RPMI7951 (cell line): Measurements from ENCODE around the gene DGKA. TPM values are rescaled to one million over a fixed set of nuclear protein-coding genes. Genes with fewer than 3 reads are reported as not detected.
"Not testable (repeated sequence)": the region's sequence is repeated elsewhere in the genome, so short reads cannot be mapped to it uniquely, and the experiment has no call there.

Source experiments
- DNase-seq: peaks from one replicate; pipeline ENCODE4 v3.0.0-alpha.2; 2012; ENCODE audit warnings: low read depth
- total RNA-seq: library from RNA; depleted of rRNA; stranded (reverse); fragments of >200 nt; shearing (Covaris generic); gene quantifications from 2 replicates; pipeline ENCODE4 v1.2.3, GENCODE V29; 2014

Gene DGKA
- total RNA-seq, 1 experiment from 2014 or later = 16.9 TPM

DNA sequence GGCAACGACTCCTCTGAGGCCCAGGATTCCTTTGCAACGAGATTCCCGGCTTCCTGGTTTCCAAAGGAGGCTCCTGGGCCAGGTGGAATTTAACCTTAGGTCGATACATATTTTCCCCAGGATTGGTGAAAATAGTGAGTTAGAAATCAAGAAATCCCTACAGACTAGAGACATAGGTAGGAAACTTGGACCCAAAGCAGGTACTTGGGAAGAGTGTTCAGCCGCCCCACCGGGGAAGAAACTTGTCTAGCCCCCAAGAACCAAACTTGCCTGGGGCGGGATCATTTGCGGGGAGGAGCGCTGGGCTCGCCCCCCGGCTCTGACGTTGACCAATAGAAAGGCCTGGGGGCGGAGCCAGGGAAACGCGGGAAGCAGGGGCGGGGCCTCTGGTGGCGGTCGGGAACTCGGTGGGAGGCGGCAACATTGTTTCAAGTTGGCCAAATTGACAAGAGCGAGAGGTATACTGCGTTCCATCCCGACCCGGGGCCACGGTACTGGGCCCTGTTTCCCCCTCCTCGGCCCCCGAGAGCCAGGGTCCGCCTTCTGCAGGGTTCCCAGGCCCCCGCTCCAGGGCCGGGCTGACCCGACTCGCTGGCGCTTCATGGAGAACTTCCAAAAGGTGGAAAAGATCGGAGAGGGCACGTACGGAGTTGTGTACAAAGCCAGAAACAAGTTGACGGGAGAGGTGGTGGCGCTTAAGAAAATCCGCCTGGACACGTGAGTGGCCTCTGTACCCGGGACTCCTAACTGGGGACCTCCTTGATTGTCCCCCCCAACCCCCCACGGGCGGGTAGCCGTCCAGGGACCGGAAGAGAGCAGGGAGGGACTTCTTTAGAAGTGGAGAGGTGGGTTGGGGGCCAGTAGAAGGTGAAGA is 35.7 kb downstream of the DGKA start, which contains the start of gene CDK2:
CDK2 (plus strand) TSS at position 423 of the 874 bp plus-strand sequence; CDS start at position 602, 179 bp downstream.
- peak; percentile 82 for DNase-seq

DNA sequence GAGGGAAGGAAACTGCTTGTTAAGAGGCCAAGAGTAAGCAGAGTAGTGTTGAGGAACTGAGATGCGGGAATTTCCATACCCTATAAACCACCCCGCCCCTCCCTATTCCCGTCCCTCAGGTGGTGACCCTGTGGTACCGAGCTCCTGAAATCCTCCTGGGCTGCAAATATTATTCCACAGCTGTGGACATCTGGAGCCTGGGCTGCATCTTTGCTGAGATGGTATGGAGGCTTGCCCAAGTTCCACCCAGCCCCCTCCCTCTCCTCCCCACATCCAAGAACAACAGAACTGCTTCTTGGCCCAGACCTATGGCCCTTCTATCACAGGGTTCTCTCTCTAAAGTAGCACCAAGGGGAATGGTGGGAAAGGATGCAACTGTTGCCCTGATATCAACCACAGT is 38.4 kb downstream of the DGKA start:
- DNase-seq = no peak

- peak; percentile 9 for DNase-seq
Measured at GRCh38 chr12:55970775-55971174, 39.8 kb downstream of the DGKA start.

DNA sequence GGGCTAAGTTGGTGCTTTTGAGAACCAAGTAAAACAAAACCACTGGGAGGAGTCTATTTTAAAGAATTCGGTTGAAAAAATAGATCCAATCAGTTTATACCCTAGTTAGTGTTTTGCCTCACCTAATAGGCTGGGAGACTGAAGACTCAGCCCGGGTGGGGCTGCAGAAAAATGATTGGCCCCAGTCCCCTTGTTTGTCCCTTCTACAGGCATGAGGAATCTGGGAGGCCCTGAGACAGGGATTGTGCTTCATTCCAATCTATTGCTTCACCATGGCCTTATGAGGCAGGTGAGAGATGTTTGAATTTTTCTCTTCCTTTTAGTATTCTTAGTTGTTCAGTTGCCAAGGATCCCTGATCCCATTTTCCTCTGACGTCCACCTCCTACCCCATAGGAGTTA is 41.1 kb downstream of the DGKA start:
- DNase-seq = peak; percentile 69

DNA sequence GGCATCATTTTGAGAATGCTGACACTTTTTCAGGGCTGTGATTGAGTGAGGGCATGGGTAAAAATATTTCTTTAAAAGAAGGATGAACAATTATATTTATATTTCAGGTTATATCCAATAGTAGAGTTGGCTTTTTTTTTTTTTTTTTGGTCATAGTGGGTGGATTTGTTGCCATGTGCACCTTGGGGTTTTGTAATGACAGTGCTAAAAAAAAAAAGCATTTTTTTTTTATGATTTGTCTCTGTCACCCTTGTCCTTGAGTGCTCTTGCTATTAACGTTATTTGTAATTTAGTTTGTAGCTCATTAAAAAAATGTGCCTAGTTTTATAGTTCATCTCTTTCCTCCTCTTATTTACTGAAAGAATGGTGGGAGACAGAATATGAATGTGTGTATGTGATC is 41.5 kb downstream of the DGKA start:
- no peak for DNase-seq

DNA sequence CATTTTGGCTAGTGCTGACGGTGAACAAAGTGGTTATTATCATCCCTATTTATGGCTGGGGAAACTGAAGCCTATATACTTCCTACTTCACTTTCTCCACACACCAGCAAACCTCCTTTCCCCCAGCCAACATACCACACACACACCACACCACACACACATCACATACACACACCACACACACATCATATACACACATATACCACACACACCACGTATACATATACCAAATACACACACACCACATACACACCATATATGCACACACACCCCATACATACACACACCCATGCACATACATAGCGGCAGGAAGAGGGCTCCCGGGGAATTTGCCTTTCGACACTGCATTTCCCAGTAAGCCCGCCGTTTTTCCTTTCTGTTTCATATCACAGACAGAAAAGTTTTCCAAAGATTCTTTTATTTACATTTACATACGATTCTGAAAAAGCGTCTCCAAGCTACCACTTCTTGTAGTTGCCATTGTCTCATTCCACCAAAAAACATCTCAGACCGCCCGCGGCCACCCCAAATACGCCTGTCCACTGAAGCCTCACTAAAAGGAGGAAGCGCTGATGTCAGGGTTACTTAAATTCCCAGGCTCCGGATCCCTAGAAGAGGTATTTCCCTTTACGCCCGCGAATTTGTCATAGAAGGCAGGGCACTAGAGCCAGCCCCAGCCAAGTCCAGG is 42.1 kb downstream of the DGKA start:
- no peak for DNase-seq

- DNase-seq = peak; percentile 100
Measured at GRCh38 chr12:55973599-55974307, 42.8 kb downstream of the DGKA start, which contains the start of gene RAB5B. RAB5B (plus strand) TSS chr12:55974078; CDS start chr12:55986961, 12,883 bp downstream.

DNA sequence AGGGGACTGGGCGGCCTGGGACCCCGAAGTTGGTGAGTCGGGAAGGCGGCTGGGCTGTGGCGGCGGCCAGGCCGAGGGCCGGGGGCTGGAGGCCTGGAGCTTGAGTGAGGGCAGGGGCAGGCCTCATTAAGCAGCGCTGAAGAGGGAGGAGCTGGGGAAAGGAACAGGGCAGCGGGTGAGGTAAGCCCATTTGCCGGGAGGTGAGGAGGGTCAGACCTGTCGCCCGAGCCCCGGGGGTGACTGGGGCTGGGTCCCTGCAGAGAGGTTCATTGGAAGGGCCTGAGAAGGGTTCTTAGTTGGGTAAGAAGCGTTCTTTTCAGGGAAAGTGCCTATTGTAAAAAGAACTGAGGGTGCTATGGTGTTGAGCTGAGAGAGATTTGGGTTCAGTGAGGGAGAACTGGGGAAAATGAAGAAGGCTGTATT is 43.4 kb downstream of the DGKA start:
- DNase-seq = peak; percentile 33

DNA sequence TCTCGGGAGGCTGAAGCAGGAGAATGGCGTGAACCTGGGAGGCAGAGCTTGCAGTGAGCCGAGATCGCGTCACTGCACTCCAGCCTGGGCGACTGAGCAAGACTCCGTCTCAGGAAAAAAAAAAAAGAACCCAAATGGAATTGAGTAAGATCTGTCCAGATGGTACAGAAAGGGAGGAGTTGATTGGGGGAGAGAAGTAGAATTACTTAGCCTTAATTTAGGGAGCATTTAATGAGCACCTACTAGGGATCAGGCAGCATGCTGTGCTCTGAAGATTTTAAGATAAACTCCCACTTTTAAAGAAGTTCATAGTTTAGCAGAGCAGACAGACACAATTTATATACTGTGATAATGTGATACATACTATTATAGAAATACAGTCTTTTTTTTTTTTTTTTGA is 47.4 kb downstream of the DGKA start:
- DNase-seq = no peak

- no peak for DNase-seq
Measured at GRCh38 chr12:55979069-55979468, 48.1 kb downstream of the DGKA start.

GRCh38 chr12:55981882-55982281 is 50.9 kb downstream of the DGKA start:
- DNase-seq = not testable (repeated sequence)

DNA sequence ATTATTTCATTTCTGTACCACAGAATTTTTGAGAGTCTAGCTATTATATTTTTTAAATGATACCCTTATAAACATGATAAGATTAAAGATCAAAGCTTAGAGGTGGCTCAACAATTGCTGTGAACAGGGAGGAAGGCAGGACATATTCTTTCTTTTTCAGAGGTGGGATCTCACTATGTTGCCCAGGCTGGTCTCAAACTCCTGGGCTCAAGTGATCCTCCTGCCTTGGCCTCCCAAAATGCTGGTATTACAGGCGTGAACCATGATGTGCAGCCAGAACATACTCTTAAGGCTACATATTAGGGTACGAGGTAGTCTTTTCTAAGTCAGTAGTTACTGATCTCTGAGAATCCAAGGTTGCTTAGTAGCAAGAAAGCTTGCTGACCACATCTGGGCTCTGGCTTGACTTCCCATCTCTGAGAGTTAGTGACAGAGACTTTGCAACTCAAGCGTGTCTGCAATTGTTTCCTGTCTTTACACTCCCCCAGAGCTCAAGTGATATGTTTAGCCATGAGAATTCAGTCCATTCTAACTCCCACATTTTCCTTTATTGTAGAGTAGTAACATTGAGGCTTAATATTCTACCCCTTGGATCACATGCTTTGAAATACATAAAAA is 51.5 kb downstream of the DGKA start:
- no peak for DNase-seq

DNA sequence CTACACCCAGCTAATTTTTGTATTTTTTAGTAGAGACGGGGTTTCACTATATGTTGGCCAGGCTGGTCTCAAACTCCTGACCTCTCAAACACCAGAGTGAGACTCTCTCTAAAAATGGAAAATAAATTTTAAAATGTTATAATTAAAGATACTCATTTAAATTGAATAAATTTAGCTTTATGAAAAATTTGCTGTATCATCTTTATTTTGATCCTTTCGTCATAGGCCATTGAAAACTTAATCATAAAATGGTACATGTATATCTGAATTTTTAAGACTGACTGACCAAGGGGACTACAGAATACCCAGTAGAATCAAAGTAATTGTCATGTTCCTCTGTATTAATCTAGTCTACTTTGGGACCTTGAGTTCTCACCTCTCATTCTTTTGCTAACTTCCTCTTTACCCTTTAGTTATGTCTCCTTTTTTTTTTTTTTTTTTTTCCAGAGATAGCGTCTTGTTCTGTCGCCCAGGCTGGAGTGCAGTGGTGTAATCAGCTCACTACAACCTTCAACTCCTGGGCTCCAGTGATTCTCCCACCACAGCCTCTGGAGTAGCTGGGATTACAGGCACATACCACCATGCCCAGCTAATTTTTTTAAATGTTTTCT is 52.4 kb downstream of the DGKA start:
- no peak for DNase-seq

DNA sequence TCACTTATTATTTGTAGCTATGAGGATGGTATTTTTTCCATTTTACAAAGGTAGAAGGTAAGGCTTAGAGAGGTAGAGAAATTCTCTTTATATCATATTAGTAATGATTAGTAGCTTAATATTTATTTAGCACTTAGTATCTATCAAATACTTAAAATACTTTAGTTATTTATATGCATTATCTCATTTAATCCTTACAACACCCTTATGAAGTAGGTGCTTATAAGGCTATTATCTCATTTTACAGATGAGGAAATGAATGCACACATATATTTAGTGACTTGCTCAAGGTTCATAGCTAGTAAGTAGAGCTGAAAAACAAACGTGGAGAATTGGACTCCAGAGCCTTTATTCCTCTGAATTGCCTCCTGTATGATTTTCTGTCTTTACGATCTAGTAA is 53.9 kb downstream of the DGKA start:
- no peak for DNase-seq

- DNase-seq = no peak
Measured at GRCh38 chr12:55985341-55985740, 54.4 kb downstream of the DGKA start.

- DNase-seq = not testable (repeated sequence)
Measured at GRCh38 chr12:55985976-55986375, 55.0 kb downstream of the DGKA start.

DNA sequence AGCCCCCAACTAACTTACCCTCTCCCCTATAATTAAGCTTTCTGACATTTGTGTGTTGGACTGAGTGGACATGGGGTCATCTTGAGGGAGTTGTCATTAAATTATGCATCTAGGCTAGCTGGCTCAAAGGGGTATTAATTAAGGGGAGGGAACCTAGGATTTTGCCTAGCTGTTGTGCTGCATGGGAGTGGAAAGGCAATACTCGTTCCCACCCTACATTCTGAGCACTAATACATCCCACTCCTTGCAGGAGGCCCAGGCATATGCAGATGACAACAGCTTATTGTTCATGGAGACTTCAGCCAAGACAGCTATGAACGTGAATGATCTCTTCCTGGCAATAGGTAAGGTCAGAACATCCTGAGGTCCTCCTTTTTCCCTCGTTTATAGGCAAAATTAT is 60.1 kb downstream of the DGKA start:
- DNase-seq = no peak

- DNase-seq = no peak
Measured at GRCh38 chr12:55993230-55993853, 62.4 kb downstream of the DGKA start.

DNA sequence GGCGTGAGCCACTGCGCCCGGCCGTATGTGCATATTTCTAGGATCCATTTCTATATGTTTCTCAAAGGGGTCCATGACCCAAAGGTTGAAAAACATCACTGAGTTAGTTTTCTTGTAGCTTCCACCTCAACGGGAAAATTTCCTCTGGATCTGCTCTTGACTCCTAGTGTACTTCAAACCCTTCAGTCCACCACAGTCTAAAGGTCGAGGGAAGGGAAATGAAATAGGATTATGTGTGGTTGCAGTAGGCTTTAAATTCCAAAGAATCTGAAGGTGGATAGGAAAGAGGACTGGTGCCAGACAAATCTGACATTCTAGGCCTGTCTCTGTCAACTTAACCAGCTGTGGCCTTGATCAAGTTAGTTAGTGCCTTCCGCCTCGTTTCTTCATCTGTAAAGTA is 64.4 kb downstream of the DGKA start:
- no peak for DNase-seq

- DNase-seq = peak; percentile 57
Measured at GRCh38 chr12:55996201-55996714, 65.3 kb downstream of the DGKA start.
